Measurements from ENCODE around the gene NARF.
"Not testable (repeated sequence)": the region's sequence is repeated elsewhere in the genome, so short reads cannot be mapped to it uniquely, and the experiment has no call there.

NARF gene

GRCh38 chr17:82458179-82458884 lies at the start of gene NARF:
TSS of gene NARF (plus strand) at chr17:82458741. CDS start at chr17:82458804, 63 bp downstream.
- Mint-ChIP-seq H3K4me3 (peak within 1 kb of the TSS; percentile 94), H3K9me3 (no peaks in the 10 kb centered on the region), H3K27me3 (no peaks in the 10 kb centered on the region), H3K36me3 (ENCODE audit: low read depth) (peaks cover 43% of the 10 kb centered on the region), H3K4me1 (ENCODE audit: low read depth) (peaks cover 42% of the 10 kb centered on the region), H3K27ac (peak within 1 kb of the TSS; percentile 96)
- intact Hi-C loops (cut with micrococcal nuclease): loop anchor here (1.0 to 2.0 kb wide), 2 partner anchors 8 to 18 kb away; partner anchors contain the start of gene CYBC1

DNA sequence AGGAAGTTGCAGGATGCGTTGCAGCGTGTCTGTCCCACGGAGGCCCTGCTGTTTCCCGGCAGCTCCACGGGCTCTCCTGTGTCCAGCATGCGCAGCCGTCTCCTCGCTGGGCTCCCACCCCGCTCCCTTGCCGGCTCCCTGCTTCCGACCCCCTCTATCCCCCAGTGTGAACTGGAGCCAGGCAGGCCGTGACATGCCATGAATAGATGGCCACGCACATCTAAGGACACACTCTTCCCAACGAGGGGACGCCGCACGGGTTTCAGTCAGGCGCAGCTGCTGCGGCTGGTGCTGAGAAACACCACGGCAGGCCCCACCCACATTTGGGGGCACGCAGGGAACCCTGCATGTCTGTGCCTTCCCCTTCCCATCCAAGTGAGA lies 49.6 kb upstream of the NARF start:
- no peak overlapping the region for H3K27ac Mint-ChIP-seq
- peaks cover 10% of the 10 kb centered on the region for H3K4me1 Mint-ChIP-seq (ENCODE audit: low read depth)

DNA sequence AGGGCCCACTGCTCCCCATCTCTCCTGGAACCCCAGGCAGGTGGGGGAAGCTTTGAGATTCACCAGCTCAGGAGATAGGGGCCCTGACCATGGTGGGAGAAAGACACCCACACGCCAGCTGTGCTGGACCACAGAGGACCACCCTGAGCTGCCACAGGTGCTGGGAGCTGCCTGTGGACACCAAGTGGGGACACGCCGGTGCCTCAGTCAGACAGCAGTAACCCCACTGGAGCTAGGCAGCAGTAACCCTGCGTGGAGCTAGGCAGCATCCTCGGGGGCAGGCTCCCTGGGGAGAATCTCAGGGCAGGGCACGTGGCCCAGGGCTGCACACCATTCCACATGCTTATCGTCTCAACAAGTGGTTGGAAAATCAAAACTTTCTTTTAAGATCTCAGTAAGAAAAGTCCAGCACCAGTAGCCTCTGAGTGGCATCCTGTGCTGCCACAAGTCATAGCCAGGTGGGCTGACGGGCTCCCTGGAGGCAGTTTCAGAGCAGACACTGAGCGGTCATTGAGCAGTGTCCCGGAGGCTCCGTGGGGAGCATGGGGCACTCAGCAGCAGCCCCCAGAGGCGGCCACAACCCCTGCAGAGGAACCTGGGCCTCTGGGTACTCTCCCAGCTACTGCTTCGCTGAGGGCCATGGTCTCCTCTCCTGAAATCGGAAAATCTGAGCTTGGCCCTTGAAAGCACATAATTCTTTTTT lies 48.4 kb upstream of the NARF start:
- Mint-ChIP-seq H3K27me3 (peaks cover 4% of the 10 kb centered on the region), H3K4me3 (no peak overlapping the region), H3K36me3 (ENCODE audit: low read depth) (peaks cover 77% of the 10 kb centered on the region), H3K4me1 (ENCODE audit: low read depth) (peaks cover 14% of the 10 kb centered on the region), H3K27ac (no peak overlapping the region), H3K9me3 (no peaks in the 10 kb centered on the region)
- intact Hi-C loops (cut with micrococcal nuclease): no loop called here

More for the DNA sequence above, 49.6 kb upstream of the NARF start:
- no peak overlapping the region for H3K4me3 Mint-ChIP-seq
- H3K27me3 Mint-ChIP-seq: peaks cover 4% of the 10 kb centered on the region
- intact Hi-C loops (cut with micrococcal nuclease): no loop called here
- no peaks in the 10 kb centered on the region for H3K9me3 Mint-ChIP-seq
- H3K36me3 Mint-ChIP-seq (ENCODE audit: low read depth): peaks cover 79% of the 10 kb centered on the region

DNA sequence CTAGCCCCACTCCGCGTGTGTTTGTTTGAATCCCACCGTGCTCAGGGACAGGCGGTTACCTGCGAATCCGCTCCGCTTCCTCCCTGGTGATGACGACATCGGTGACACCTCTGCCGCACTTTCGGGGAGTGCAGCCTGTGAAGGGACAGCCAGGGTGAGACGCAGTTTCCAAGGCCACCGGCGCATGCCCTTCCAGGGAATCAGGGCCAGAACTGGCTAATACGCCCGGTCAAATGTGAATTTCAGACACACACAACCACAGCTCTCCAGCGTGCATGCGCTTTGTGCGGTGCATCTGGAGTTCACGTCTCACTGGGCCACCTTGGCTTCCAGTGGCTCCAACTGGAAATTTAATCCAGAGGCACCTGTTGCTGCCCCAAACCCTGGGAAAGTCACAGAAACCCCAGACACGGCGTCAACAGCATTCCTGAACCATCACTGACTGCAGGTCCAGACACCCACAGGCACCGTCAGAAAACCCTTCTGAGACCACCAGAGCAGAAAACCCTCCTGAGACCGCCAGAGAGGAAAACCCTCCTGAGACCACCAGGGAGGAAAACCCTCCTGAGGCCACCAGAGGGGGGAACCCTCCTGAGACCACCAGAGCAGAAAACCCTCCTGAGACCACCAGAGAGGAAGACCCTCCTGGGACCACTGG lies 47.0 kb upstream of the NARF start:
- intact Hi-C loops (cut with micrococcal nuclease): no loop called here
- H3K27me3 Mint-ChIP-seq: peaks cover 4% of the 10 kb centered on the region
- H3K4me3 Mint-ChIP-seq: no peak overlapping the region
- H3K27ac Mint-ChIP-seq: no peak overlapping the region
- H3K36me3 Mint-ChIP-seq (ENCODE audit: low read depth): peaks cover 71% of the 10 kb centered on the region
- peaks cover 19% of the 10 kb centered on the region for H3K4me1 Mint-ChIP-seq (ENCODE audit: low read depth)
- H3K9me3 Mint-ChIP-seq: no peaks in the 10 kb centered on the region

DNA sequence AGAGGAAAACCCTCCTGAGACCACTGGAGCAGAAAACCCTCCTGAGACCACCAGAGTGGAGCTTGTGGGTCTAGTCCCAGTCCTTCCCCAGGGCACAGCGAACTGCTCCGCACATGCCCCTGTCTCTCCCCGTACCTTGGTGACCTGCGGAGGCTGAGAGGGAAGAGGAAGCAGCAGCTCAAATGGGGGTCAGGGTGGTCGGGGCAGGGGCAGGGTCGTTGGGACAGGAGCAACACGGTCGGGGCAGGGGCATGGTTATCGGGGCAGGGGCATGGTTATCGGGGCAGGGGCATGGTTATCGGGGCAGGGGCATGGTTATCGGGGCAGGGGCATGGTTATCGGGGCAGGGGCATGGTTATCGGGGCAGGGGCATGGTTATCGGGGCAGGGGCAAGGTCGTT lies 46.5 kb upstream of the NARF start:
- peaks cover 17% of the 10 kb centered on the region for H3K4me1 Mint-ChIP-seq (ENCODE audit: low read depth)
- H3K9me3 Mint-ChIP-seq; H3K27ac Mint-ChIP-seq; H3K27me3 Mint-ChIP-seq; H3K4me3 Mint-ChIP-seq; intact Hi-C loops (cut with micrococcal nuclease): not testable (repeated sequence)
- peaks cover 71% of the 10 kb centered on the region for H3K36me3 Mint-ChIP-seq (ENCODE audit: low read depth)

GRCh38 chr17:82412535-82413520 lies 45.7 kb upstream of the NARF start:
- Mint-ChIP-seq H3K27ac (no peak overlapping the region), H3K27me3 (no peaks in the 10 kb centered on the region), H3K9me3 (no peaks in the 10 kb centered on the region), H3K4me1 (ENCODE audit: low read depth) (peaks cover 15% of the 10 kb centered on the region), H3K36me3 (ENCODE audit: low read depth) (peaks cover 65% of the 10 kb centered on the region), H3K4me3 (no peak overlapping the region)
- intact Hi-C loops (cut with micrococcal nuclease): no loop called here

DNA sequence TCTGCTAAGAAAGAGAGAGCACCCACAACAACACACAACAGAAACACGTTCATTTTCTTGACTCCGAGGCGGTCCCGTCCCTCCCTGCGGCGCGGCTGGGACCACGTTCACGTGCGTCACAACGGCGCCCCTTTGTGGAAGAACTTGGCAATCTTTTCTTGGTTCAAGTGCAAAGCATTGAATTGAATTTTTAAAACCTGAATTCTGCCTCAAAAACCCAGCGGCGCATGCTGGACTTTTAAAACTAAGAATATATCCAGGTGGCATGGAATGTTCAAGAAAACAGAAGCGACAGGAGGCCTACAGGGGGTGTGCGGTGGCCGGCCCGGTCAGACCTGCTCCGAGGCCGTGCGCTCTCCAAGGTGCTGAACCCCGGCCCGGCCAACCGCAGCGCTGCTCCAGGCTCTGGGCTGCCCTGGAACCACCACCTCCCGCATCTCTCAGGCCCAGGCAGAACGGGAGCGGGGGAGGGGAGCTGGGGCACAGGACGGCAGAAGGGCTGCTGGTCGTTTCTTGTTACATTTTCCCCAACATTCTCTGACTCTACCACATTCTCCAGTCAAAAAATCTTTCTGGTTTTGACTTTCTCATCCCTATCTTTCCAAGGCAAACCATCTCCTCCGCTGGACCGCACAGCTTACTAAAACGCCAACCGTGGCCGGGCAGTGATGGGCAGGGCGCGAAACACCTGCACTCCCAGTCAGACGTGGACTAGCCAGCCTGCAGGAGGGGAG lies 43.8 kb upstream of the NARF start:
- Mint-ChIP-seq H3K27me3 (no peaks in the 10 kb centered on the region), H3K9me3 (no peaks in the 10 kb centered on the region), H3K4me1 (ENCODE audit: low read depth) (peaks cover 17% of the 10 kb centered on the region), H3K27ac (no peak overlapping the region), H3K4me3 (no peak overlapping the region), H3K36me3 (ENCODE audit: low read depth) (peaks cover 52% of the 10 kb centered on the region)
- intact Hi-C loops (cut with micrococcal nuclease): loop anchor here (1.0 to 5.0 kb wide), 2 partner anchors 38 to 62 kb away; partner anchors contain the start of gene CYBC1

DNA sequence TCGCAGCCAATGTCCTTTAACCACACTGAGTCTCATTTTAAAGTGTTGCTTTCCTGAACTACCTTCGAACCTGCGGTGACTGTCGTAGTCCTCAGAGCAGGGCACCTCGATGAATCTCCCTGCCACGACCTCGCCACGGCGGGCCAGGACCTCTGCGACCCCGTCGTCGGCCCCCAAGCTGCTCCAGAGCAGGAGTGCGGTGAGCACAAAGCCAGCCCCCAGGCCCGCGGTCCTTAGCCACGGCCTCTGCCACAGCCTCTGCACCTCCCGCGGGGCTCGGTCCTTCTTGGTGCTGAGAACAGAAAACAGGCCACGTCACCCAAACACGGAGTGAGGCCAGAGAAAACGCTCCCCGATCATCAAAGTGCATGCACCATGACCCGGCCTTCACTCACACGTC lies 43.2 kb upstream of the NARF start:
- H3K4me1 Mint-ChIP-seq (ENCODE audit: low read depth): peaks cover 23% of the 10 kb centered on the region
- H3K27ac Mint-ChIP-seq: no peak overlapping the region
- no peaks in the 10 kb centered on the region for H3K27me3 Mint-ChIP-seq
- intact Hi-C loops (cut with micrococcal nuclease): loop anchor here (5.0 kb wide), 1 partner anchor 37 kb away; the partner anchor contains the start of gene CYBC1
- H3K36me3 Mint-ChIP-seq (ENCODE audit: low read depth): peaks cover 52% of the 10 kb centered on the region
- no peak overlapping the region for H3K4me3 Mint-ChIP-seq
- H3K9me3 Mint-ChIP-seq: no peaks in the 10 kb centered on the region

DNA sequence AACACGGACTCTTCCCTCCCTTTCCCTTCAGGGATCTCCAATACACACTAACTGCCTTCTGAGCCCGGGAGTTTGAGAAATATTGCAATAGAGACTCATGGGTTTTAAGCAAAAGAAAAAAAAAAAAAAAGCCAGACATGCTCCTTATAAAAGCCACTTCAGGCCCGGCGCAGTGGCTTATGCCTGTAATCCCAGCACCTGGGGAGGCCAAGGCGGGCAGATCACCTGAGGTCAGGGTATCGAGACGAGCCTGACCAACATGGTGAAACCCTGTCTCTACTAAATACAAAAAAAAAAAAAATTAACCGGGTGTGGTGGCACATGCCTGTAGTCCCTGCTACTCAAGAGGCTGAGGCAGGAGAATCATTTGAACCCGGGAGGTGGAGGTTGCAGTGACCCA lies 42.8 kb upstream of the NARF start:
- Mint-ChIP-seq H3K4me3 (no peak overlapping the region), H3K27ac (no peak overlapping the region), H3K4me1 (ENCODE audit: low read depth) (peaks cover 24% of the 10 kb centered on the region), H3K27me3 (no peaks in the 10 kb centered on the region), H3K36me3 (ENCODE audit: low read depth) (peaks cover 56% of the 10 kb centered on the region), H3K9me3 (no peaks in the 10 kb centered on the region)
- intact Hi-C loops (cut with micrococcal nuclease): loop anchor here (5.0 kb wide), 1 partner anchor 37 kb away; the partner anchor contains the start of gene CYBC1

DNA sequence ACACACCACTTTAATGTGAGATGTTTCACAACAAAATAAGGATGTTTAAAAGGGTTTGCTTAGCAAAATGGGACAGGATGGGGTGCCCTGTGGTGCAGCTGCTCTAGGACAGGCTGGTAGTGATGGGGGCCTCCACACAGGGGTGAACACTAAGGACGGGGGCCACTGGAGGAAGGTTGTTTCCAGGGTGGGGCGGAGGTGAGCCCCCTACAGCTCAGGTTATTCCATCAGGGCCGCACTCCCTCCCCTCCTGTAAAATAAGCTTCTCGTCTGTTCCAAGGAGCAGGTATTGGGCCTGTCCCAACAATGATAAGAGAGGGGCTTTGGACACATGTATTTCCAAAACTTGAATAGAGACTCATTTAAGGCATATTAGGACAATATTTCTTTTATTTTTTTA lies 42.3 kb upstream of the NARF start:
- H3K27me3 Mint-ChIP-seq: no peaks in the 10 kb centered on the region
- H3K9me3 Mint-ChIP-seq: no peaks in the 10 kb centered on the region
- H3K27ac Mint-ChIP-seq: no peak overlapping the region
- H3K4me1 Mint-ChIP-seq (ENCODE audit: low read depth): peaks cover 24% of the 10 kb centered on the region
- peaks cover 58% of the 10 kb centered on the region for H3K36me3 Mint-ChIP-seq (ENCODE audit: low read depth)
- no peak overlapping the region for H3K4me3 Mint-ChIP-seq
- intact Hi-C loops (cut with micrococcal nuclease): loop anchor here (5.0 kb wide), 1 partner anchor 36 kb away; the partner anchor contains the start of gene CYBC1

DNA sequence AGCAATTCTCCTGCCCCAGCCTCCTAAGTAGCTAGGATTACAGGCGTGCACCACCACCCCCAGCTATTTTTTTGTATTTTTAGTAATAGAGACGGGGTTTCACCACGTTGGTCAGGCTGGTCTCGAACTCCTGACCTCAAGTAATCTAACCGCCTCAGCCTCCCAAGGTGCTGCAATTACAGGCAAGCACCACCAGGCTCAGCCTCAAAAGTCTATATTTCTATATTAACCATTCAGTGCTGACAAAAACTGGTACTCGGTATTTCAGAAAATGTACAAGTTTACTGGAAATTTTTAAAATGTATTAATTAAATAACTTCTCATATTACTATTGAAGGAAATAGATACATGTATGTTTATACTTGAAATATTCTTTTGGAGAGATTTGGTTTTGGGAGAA lies 41.8 kb upstream of the NARF start:
- H3K4me3 Mint-ChIP-seq: no peak overlapping the region
- peaks cover 24% of the 10 kb centered on the region for H3K4me1 Mint-ChIP-seq (ENCODE audit: low read depth)
- no peaks in the 10 kb centered on the region for H3K27me3 Mint-ChIP-seq
- peaks cover 59% of the 10 kb centered on the region for H3K36me3 Mint-ChIP-seq (ENCODE audit: low read depth)
- no peak overlapping the region for H3K27ac Mint-ChIP-seq
- intact Hi-C loops (cut with micrococcal nuclease): loop anchor here (5.0 kb wide), 1 partner anchor 36 kb away; the partner anchor contains the start of gene CYBC1
- no peaks in the 10 kb centered on the region for H3K9me3 Mint-ChIP-seq

- H3K27ac Mint-ChIP-seq: peak within 1 kb of the TSS; percentile 72
These were observed 40.2 kb upstream of the NARF start, which contains the start of the genes HEXD and OGFOD3 for GRCh38 chr17:82418001-82418986. TSS of gene HEXD (plus strand) at chr17:82418347. CDS start at chr17:82419800, 1,453 bp downstream. TSS of gene OGFOD3 (minus strand) at chr17:82418586. CDS start at chr17:82418485, 101 bp downstream.

More at GRCh38 chr17:82418001-82418986, 40.2 kb upstream of the NARF start, which contains the start of the genes HEXD and OGFOD3:
- Mint-ChIP-seq H3K36me3 (ENCODE audit: low read depth) (peaks cover 61% of the 10 kb centered on the region), H3K4me1 (ENCODE audit: low read depth) (peaks cover 24% of the 10 kb centered on the region), H3K9me3 (peaks cover 11% of the 10 kb centered on the region), H3K27me3 (no peaks in the 10 kb centered on the region), H3K4me3 (peak within 1 kb of the TSS; percentile 76)
- intact Hi-C loops (cut with micrococcal nuclease): loop anchor here (5.0 kb wide), 1 partner anchor 34 kb away; the partner anchor contains the start of gene CYBC1

Measured in dendritic cell treated with granulocyte-macrophage colony-stimulating factor and Interleukin-4, amounts not matched to agents 40 ng/mL and 50 ng/mL, for 4 days (primary cell).